ENCODE results near the gene GALNT14. TPM values are rescaled to one million over a fixed set of nuclear protein-coding genes. Genes with fewer than 3 reads are reported as not detected.

Gene GALNT14
- total and polyA plus RNA-seq, 10 of the 15 experiments (the other 5 are each of a cell fraction or from before 2014, with no cell fraction given) = 3.7 to 17.8 (median 6.0) TPM

DNA sequence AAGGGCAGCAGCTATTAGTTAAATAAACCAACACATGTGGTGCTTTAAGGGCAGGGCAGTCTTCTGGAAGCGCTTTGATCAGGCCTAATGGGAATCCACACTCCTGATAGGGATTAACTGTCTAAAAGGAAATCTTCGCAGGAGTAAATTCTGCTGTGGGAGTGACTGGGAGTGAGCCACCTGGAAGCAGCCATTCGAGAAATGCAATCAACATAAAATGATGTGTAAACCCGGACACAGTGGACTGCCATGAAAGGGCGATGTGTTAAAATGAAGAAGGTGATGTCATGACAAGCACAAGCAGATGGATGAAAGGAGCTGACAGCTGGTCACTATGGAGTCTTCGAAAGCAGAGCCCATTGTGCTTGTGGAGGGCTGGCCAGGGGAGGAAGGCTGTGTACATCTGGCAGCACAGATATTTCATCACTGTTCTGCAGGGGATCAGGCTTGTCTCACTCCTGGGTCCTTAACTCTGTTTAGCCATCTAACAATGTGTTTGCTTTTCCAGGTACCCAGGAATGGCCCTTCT, 24.8 kb upstream of the GALNT14 start:
- no peaks in the 10 kb centered on the region for H3K79me2 ChIP-seq (ENCODE audit: control insufficient read depth, insufficient read depth, low read length)
- ChIA-PET CTCF (interaction anchor here (0.7 to 1.0 kb wide), 4 partner anchors 9 to 154 kb away, joined by 3 to 4 read pairs (median 3); no protein-coding TSS in a partner anchor), POLR2A (no interaction called here), SMC1A (ENCODE audit: uncharacterized antibody, unreplicated experiment) (interaction anchor here (1.1 to 1.3 kb wide), 3 partner anchors 8 to 140 kb away, joined by 3 to 5 read pairs (median 5); no protein-coding TSS in a partner anchor), RAD21 (ENCODE audit: unreplicated experiment) (interaction anchor here (0.6 to 1.2 kb wide), 2 partner anchors 8 to 1030 kb away, joined by 3 to 4 read pairs; no protein-coding TSS in a partner anchor)
- DNase-seq (ENCODE audit: low read depth, low spot score) (no peak), FAIRE-seq (no peak), ATAC-seq (no peak)
- no peak overlapping the region for H3K9ac ChIP-seq (ENCODE audit: control insufficient read depth, insufficient read depth, low read length)
- 10% methylated on average over 6 of the region's 6 CpGs for WGBS (ENCODE audit: insufficient coverage, insufficient replicate concordance, low lambda C conversion rate, missing lambda C conversion rate)
- in situ Hi-C loops (cut with MboI) = loop anchor here (10.0 to 25.0 kb wide), 2 partner anchors 298 to 1001 kb away; no protein-coding TSS in a partner anchor
- H3K9me3 ChIP-seq (replicated peaks; ENCODE audit: control insufficient read depth, insufficient read depth, low read length) = no peaks in the 10 kb centered on the region
- H3K4me3 ChIP-seq = no peak overlapping the region
- H4K20me1 ChIP-seq (ENCODE audit: control insufficient read depth, insufficient read depth) = no peaks in the 10 kb centered on the region
- no peak overlapping the region for H3K4me2 ChIP-seq (ENCODE audit: control insufficient read depth, insufficient read depth)
- H2AFZ ChIP-seq (ENCODE audit: control insufficient read depth, low read depth, low read length) = no peak overlapping the region
- BruUV-seq (replicated peaks) = no TSS peak
- H3K36me3 ChIP-seq (ENCODE audit: control insufficient read depth in 2 of 2, insufficient read depth in 2 of 2, low read length in 1 of 2) = no peaks in the 10 kb centered on the region
- no peaks in the 10 kb centered on the region for H3K4me1 ChIP-seq (ENCODE audit: control insufficient read depth, insufficient read depth, low read length)
- TF ChIP-seq CBX5 (IDR thresholded peaks at IDR 0.05; ENCODE audit: low read depth) (no peak), SREBF1 (IDR thresholded peaks at IDR 0.05; ENCODE audit: low read length) (no peak), NFXL1 (IDR thresholded peaks at IDR 0.05; ENCODE audit: borderline replicate concordance) (no peak), CREM (IDR thresholded peaks at IDR 0.05; ENCODE audit: low read depth) (no peak), MEF2B (IDR thresholded peaks at IDR 0.05; ENCODE audit: partially characterized antibody, poor library complexity, severe bottlenecking) (no peak), JUND (IDR thresholded peaks at IDR 0.05; ENCODE audit: low read depth, low read length) (no peak), CEBPB (IDR thresholded peaks at IDR 0.05; ENCODE audit: borderline replicate concordance in 1 of 2, low read depth in 2 of 2, low read length in 2 of 2) (no peak)
- TF ChIP-seq, protein P1, sequence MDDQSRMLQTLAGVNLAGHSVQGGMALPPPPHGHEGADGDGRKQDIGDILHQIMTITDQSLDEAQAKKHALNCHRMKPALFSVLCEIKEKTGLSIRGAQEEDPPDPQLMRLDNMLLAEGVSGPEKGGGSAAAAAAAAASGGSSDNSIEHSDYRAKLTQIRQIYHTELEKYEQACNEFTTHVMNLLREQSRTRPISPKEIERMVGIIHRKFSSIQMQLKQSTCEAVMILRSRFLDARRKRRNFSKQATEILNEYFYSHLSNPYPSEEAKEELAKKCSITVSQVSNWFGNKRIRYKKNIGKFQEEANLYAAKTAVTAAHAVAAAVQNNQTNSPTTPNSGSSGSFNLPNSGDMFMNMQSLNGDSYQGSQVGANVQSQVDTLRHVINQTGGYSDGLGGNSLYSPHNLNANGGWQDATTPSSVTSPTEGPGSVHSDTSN (IDR thresholded peaks at IDR 0.05; ENCODE audit: insufficient replicate concordance, low read depth, low read length) = no peak
- TF ChIP-seq, protein P2, sequence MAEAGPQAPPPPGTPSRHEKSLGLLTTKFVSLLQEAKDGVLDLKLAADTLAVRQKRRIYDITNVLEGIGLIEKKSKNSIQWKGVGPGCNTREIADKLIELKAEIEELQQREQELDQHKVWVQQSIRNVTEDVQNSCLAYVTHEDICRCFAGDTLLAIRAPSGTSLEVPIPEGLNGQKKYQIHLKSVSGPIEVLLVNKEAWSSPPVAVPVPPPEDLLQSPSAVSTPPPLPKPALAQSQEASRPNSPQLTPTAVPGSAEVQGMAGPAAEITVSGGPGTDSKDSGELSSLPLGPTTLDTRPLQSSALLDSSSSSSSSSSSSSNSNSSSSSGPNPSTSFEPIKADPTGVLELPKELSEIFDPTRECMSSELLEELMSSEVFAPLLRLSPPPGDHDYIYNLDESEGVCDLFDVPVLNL (IDR thresholded peaks at IDR 0.05; ENCODE audit: low read depth, low read length) = no peak
- TF ChIP-seq, protein P3, sequence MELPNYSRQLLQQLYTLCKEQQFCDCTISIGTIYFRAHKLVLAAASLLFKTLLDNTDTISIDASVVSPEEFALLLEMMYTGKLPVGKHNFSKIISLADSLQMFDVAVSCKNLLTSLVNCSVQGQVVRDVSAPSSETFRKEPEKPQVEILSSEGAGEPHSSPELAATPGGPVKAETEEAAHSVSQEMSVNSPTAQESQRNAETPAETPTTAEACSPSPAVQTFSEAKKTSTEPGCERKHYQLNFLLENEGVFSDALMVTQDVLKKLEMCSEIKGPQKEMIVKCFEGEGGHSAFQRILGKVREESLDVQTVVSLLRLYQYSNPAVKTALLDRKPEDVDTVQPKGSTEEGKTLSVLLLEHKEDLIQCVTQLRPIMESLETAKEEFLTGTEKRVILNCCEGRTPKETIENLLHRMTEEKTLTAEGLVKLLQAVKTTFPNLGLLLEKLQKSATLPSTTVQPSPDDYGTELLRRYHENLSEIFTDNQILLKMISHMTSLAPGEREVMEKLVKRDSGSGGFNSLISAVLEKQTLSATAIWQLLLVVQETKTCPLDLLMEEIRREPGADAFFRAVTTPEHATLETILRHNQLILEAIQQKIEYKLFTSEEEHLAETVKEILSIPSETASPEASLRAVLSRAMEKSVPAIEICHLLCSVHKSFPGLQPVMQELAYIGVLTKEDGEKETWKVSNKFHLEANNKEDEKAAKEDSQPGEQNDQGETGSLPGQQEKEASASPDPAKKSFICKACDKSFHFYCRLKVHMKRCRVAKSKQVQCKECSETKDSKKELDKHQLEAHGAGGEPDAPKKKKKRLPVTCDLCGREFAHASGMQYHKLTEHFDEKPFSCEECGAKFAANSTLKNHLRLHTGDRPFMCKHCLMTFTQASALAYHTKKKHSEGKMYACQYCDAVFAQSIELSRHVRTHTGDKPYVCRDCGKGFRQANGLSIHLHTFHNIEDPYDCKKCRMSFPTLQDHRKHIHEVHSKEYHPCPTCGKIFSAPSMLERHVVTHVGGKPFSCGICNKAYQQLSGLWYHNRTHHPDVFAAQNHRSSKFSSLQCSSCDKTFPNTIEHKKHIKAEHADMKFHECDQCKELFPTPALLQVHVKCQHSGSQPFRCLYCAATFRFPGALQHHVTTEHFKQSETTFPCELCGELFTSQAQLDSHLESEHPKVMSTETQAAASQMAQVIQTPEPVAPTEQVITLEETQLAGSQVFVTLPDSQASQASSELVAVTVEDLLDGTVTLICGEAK (IDR thresholded peaks at IDR 0.05; ENCODE audit: borderline replicate concordance) = no peak
- H3K27ac ChIP-seq (ENCODE audit: control insufficient read depth, insufficient read depth) = no peak overlapping the region
- intact Hi-C loops (cut with micrococcal nuclease; ENCODE audit: unreplicated experiment) = no loop called here
- peaks cover 0 to 2% of the 10 kb centered on the region in 2 experiments; a peak in 1 of 4 replicates for H3K27me3 ChIP-seq (replicated peaks in 1 of 2; ENCODE audit: control insufficient read depth in 2 of 2, insufficient read depth in 2 of 2, low read length in 1 of 2)
